Endothelial cell of umbilical vein (primary cell): ENCODE measurements around the gene RBM6. TPM values are rescaled to one million over a fixed set of nuclear protein-coding genes. Genes with fewer than 3 reads are reported as not detected.

ENCODE experiments used
- BruUV-seq: library from RNA; stranded (reverse); fragments of 400-500 nt; replicated peaks from 2 replicates; lab custom pipeline; 2021; lab: Mats Ljungman, UMichigan
- CTCF ChIA-PET: fragments of 300-600, 350-600 bp; sonication (Branson Sonifier 250); formaldehyde crosslinking; loops from one replicate; lab custom pipeline; 2021; ENCODE audit warnings: antibody characterized with exemption, inconsistent platforms; lab: Charles Lee
- POLR2A ChIA-PET: fragments of 300-600, 350-600 bp; sonication (Branson Sonifier 250); formaldehyde crosslinking; loops from one replicate; lab custom pipeline; 2021; ENCODE audit warnings: antibody characterized with exemption, inconsistent platforms; lab: Charles Lee
- DNase-seq: peaks from one replicate; pipeline ENCODE4 v3.0.0-alpha.2; 2011; ENCODE audit warnings: low read depth, low spot score
- FAIRE-seq: peaks from 2 replicates; lab custom pipeline; 2011; peaks lifted over from hg19 to GRCh38; lab: Jason Lieb, UNC
- H2AFZ ChIP-seq: 2 replicates; pipeline ENCODE4 v1.6.0; 2012; ENCODE audit warnings: low read depth, low read length, control low read depth, inconsistent platforms
- H3K27ac ChIP-seq: 2 replicates; pipeline ENCODE4 v1.5.1; 2011; ENCODE audit warnings: low read depth, mild to moderate bottlenecking, control low read depth, low read length, moderate library complexity; ENCODE audit not compliant: insufficient read depth
- H3K27me3 ChIP-seq, 2 experiments: 2 replicates each; pipeline versions ENCODE4 v1.6.0 to v1.6.1; 2011; ENCODE audit warnings: low read length in 2 of 2, mixed read lengths in 1 of 2; ENCODE audit not compliant: control insufficient read depth in 2 of 2, insufficient read depth in 2 of 2
- H3K36me3 ChIP-seq, 2 experiments: 2 replicates in 1 of 2; 3 replicates in 1 of 2; pipeline ENCODE4 v1.5.1; 2011; ENCODE audit warnings: low read length in 2 of 2, mild to moderate bottlenecking in 1 of 2, moderate library complexity in 1 of 2; ENCODE audit not compliant: control insufficient read depth in 2 of 2, insufficient read depth in 2 of 2; ENCODE audit errors: extremely low read depth in 1 of 2
- H3K4me1 ChIP-seq: 3 replicates; pipeline ENCODE4 v1.5.1; 2011; ENCODE audit warnings: mild to moderate bottlenecking, low read length; ENCODE audit not compliant: control insufficient read depth, insufficient read depth; ENCODE audit errors: extremely low read depth
- H3K4me2 ChIP-seq: 2 replicates; pipeline ENCODE4 v1.6.1; 2011; ENCODE audit warnings: low read length, control low read depth, mixed read lengths; ENCODE audit not compliant: insufficient read depth
- H3K4me3 ChIP-seq, 3 experiments: fragments of 200-600 bp in 1 of 3; sonication (generic), shearing (Covaris generic) in 1 of 3; replicated peaks in 1 of 3; 2 replicates each; pipeline ENCODE4 v1.5.1; 2011 to 2016; ENCODE audit warnings: control low read depth in 3 of 3, low read length in 3 of 3, mild to moderate bottlenecking in 2 of 3, inconsistent platforms in 1 of 3, low read depth in 1 of 3, moderate library complexity in 1 of 3; ENCODE audit not compliant: insufficient read depth in 1 of 3
- H3K79me2 ChIP-seq: 2 replicates; pipeline ENCODE4 v1.6.0; 2012; ENCODE audit warnings: low read length, inconsistent platforms; ENCODE audit not compliant: control insufficient read depth, insufficient read depth
- H3K9ac ChIP-seq: replicated peaks from 2 replicates; pipeline ENCODE3; 2011; ENCODE audit warnings: low read length, control low read depth; ENCODE audit not compliant: insufficient read depth; ENCODE audit errors: extremely low read depth
- H3K9me1 ChIP-seq: replicated peaks from 3 replicates; pipeline ENCODE4 v1.6.0; 2011; ENCODE audit warnings: mild to moderate bottlenecking, low read length; ENCODE audit not compliant: control insufficient read depth, insufficient read depth; ENCODE audit errors: extremely low read depth
- H3K9me3 ChIP-seq: replicated peaks from 2 replicates; pipeline ENCODE4 v1.5.1; 2012; ENCODE audit warnings: low read length, inconsistent platforms; ENCODE audit not compliant: control insufficient read depth, insufficient read depth
- H4K20me1 ChIP-seq: replicated peaks from 2 replicates; pipeline ENCODE3; 2011; ENCODE audit warnings: mild to moderate bottlenecking, low read length; ENCODE audit not compliant: control insufficient read depth, insufficient read depth; ENCODE audit errors: extremely low read depth
- EZH2 ChIP-seq: IDR thresholded peaks from 2 replicates; pipeline ENCODE4 v1.6.1; 2012; ENCODE audit warnings: borderline replicate concordance, low read depth, mild to moderate bottlenecking, moderate library complexity, low read length, inconsistent platforms; ENCODE audit not compliant: severe bottlenecking
- FOS ChIP-seq: IDR thresholded peaks from 2 replicates; pipeline ENCODE4 v1.6.1; 2011; ENCODE audit warnings: mild to moderate bottlenecking, low read length, moderate library complexity, borderline replicate concordance; ENCODE audit not compliant: insufficient read depth
- GATA2 ChIP-seq: IDR thresholded peaks from 2 replicates; pipeline ENCODE4 v1.7.0; 2011; ENCODE audit warnings: low read depth, mild to moderate bottlenecking, moderate library complexity, mixed read lengths, low read length; ENCODE audit not compliant: insufficient read length, insufficient read depth
- JUN ChIP-seq: IDR thresholded peaks from 2 replicates; pipeline ENCODE4 v1.6.1; 2011; ENCODE audit warnings: borderline replicate concordance, low read depth; ENCODE audit not compliant: insufficient read length, insufficient read depth
- MYC ChIP-seq: IDR thresholded peaks from one replicate; pipeline ENCODE4 v1.6.1; 2011; ENCODE audit warnings: mild to moderate bottlenecking, low read depth, low read length
- POLR2A ChIP-seq: IDR thresholded peaks from 2 replicates; pipeline ENCODE4 v1.6.1; 2012; ENCODE audit warnings: low read depth, mild to moderate bottlenecking, control low read depth, low read length
- POLR2AphosphoS5 ChIP-seq: IDR thresholded peaks from 2 replicates; pipeline ENCODE4 v1.6.1; 2012; ENCODE audit warnings: low read depth, mild to moderate bottlenecking, control low read depth, low read length, moderate library complexity; ENCODE audit not compliant: insufficient read depth
- dilution Hi-C: fragments of 300-500 bp; cut with MboI; formaldehyde crosslinking; loops from one replicate; pipeline ENCODE4 v1.15.0; 2019; ENCODE audit warnings: low sequenced_read_pairs; ENCODE audit not compliant: extremely low pct_ligation_motif_present
- intact Hi-C: fragments of 100-400 bp; cut with micrococcal nuclease; formaldehyde crosslinking; loops from one replicate; pipeline ENCODE4 v1.10.0; 2022
- polyA plus RNA-seq, 4 experiments: library from polyadenylated mRNA; depleted of rRNA in 3 of 4; stranded (reverse) in 3 of 4; unstranded in 1 of 4; fragments of >200 nt; gene quantifications; 2 replicates each; pipeline versions ENCODE4 v1.2.1 to v1.2.3, GENCODE V29; 2011 to 2012; ENCODE audit warnings: missing spikeins in 1 of 4
- total RNA-seq: library from RNA; stranded (reverse); gene quantifications from 2 replicates; pipeline ENCODE4 v1.2.3, GENCODE V29; 2021
- TF ChIP-seq, protein P1 (sequence below), 2 donors: IDR thresholded peaks; 1 replicate in 1 of 2; 2 replicates in 1 of 2; pipeline ENCODE4 v1.5.1; 2011; ENCODE audit warnings: low read length in 2 of 2, mild to moderate bottlenecking in 2 of 2, moderate library complexity in 2 of 2, control low read depth in 1 of 2, inconsistent platforms in 1 of 2, low read depth in 1 of 2; ENCODE audit not compliant: insufficient read depth in 1 of 2; ENCODE audit errors: extremely low read depth in 1 of 2
- TF ChIP-seq, protein P2 (sequence below): IDR thresholded peaks from 2 replicates; pipeline ENCODE4 v1.6.1; 2011; ENCODE audit not compliant: insufficient read depth, insufficient read length

Gene RBM6
- total and polyA plus RNA-seq, 2 donors (not counting 3 experiments of a cell fraction or from before 2014, with no cell fraction given) = 30.4 to 94.5 TPM

DNA sequence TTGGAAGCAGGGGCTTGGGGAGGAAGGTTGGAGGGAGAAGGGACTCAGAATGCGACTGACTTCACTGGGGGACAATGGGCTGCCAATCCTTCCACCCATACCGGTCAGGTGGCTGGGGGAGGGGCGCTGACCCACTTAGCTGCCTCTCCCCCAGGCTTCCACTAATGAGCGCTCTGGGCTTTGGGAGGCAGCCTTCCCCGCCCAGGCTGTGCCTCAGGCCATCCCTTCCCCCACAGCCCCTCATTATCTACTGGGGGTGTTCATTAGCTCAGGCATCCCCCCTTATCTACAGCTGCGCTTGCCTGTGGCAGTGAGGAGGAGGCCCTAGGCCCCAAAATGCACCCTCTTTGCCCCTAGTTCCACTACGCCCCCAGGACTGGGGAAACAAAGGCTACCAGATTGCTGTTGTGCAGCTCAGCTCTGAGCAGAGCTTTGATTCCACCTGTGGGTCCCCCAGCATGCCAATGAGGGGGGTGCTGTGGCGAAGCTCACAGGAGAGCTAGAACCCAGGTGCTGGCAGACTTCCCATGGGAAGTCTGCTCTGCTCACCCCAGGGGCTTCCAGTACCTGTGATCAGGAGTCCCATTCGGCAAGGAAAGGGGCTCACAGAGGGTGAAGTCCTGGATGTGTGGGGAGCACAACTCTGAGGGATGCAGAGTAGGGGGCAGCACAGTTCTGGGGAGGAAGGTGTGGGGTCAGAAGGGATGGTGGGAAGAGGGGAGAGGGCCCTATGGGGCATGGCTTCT is 185.8 kb downstream of the RBM6 start:
- ChIA-PET POLR2A (interaction anchor here (0.6 kb wide), 1 partner anchor 62 kb away, joined by 4 read pairs; no protein-coding TSS in a partner anchor), CTCF (interaction anchor here (0.5 to 4.4 kb wide), 5 partner anchors 27 to 196 kb away, joined by 3 to 40 read pairs (median 3); no protein-coding TSS in a partner anchor)
- dilution Hi-C loops = no loop called here
- no TSS peak for BruUV-seq
- Histone ChIP-seq H3K27ac (no peak overlapping the region), H3K4me2 (no peak overlapping the region), H3K27me3 (no peaks in the 10 kb centered on the region), H4K20me1 (no peaks in the 10 kb centered on the region), H3K4me3 (no peak overlapping the region), H3K4me1 (peaks cover 7% of the 10 kb centered on the region), H3K9me3 (no peaks in the 10 kb centered on the region), H3K9ac (no peak overlapping the region), H3K9me1 (no peaks in the 10 kb centered on the region), H3K79me2 (no peaks in the 10 kb centered on the region), H3K36me3 (peaks cover 0 to 2% of the 10 kb centered on the region in 2 experiments), H2AFZ (no peak overlapping the region)
- intact Hi-C loops = loop anchor here (10.0 kb wide), 1 partner anchor 139 kb away; the partner anchor contains the start of gene SEMA3B
- TF ChIP-seq POLR2A (no peak), POLR2AphosphoS5 (no peak), EZH2 (no peak), FOS (no peak), MYC (no peak), JUN (no peak), GATA2 (no peak)
- TF ChIP-seq, protein P1, sequence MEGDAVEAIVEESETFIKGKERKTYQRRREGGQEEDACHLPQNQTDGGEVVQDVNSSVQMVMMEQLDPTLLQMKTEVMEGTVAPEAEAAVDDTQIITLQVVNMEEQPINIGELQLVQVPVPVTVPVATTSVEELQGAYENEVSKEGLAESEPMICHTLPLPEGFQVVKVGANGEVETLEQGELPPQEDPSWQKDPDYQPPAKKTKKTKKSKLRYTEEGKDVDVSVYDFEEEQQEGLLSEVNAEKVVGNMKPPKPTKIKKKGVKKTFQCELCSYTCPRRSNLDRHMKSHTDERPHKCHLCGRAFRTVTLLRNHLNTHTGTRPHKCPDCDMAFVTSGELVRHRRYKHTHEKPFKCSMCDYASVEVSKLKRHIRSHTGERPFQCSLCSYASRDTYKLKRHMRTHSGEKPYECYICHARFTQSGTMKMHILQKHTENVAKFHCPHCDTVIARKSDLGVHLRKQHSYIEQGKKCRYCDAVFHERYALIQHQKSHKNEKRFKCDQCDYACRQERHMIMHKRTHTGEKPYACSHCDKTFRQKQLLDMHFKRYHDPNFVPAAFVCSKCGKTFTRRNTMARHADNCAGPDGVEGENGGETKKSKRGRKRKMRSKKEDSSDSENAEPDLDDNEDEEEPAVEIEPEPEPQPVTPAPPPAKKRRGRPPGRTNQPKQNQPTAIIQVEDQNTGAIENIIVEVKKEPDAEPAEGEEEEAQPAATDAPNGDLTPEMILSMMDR (IDR thresholded peaks at IDR 0.05; ENCODE audit: extremely low read depth in 1 of 2, insufficient read depth in 1 of 2, low read depth in 1 of 2, low read length in 2 of 2) = no peak
- TF ChIP-seq, protein P2, sequence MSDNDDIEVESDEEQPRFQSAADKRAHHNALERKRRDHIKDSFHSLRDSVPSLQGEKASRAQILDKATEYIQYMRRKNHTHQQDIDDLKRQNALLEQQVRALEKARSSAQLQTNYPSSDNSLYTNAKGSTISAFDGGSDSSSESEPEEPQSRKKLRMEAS = no peak
- DNase-seq (no peak), FAIRE-seq (no peak)
